ENCODE results near the gene SFXN3.

DNA sequence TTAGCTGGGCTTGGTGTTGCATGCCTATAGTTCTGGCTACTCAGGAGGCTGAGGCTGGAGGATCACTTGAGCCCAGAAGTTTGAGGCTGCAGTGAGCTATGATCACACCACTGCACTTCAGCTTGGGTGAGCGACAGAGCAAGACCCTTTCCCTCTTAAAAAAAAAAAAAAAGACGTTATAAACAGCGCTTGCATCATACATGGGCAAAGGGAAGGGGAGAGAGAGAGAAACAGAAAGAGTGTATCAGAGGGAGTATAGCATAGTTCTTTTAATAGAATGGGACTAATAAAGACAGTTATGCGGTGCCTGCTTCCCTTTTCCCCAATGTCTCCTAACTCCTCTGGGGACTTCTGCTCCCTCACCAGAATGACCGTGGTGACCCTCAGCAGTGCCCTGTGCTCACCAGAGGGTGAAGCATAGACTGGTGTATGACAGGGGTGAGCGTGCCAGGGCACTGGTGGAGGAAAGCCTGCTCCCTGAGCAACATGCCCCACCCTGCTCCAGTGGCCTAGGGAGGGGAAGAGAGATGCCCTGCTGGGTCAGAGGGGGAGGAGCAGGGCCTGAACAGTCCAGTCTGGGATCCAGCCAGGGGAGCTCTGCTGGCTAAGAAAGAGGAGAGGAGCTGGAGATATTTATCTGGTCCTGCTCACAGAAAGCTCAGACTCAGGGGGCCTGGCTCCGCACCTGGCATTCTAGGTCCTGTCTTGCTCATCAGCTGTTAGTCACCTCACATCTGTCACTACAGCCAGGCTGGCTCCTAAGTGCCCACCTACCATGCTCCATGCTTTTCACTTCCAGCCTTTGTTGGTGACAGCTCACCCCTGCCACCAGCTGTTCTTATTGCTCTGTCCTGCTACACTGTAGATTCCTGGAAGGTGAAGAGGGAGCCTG is 2.3 kb upstream of the SFXN3 start:
- TF ChIP-seq, protein P1, sequence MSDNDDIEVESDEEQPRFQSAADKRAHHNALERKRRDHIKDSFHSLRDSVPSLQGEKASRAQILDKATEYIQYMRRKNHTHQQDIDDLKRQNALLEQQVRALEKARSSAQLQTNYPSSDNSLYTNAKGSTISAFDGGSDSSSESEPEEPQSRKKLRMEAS (IDR thresholded peaks at IDR 0.05) = no peak
- TF ChIP-seq, protein P2, sequence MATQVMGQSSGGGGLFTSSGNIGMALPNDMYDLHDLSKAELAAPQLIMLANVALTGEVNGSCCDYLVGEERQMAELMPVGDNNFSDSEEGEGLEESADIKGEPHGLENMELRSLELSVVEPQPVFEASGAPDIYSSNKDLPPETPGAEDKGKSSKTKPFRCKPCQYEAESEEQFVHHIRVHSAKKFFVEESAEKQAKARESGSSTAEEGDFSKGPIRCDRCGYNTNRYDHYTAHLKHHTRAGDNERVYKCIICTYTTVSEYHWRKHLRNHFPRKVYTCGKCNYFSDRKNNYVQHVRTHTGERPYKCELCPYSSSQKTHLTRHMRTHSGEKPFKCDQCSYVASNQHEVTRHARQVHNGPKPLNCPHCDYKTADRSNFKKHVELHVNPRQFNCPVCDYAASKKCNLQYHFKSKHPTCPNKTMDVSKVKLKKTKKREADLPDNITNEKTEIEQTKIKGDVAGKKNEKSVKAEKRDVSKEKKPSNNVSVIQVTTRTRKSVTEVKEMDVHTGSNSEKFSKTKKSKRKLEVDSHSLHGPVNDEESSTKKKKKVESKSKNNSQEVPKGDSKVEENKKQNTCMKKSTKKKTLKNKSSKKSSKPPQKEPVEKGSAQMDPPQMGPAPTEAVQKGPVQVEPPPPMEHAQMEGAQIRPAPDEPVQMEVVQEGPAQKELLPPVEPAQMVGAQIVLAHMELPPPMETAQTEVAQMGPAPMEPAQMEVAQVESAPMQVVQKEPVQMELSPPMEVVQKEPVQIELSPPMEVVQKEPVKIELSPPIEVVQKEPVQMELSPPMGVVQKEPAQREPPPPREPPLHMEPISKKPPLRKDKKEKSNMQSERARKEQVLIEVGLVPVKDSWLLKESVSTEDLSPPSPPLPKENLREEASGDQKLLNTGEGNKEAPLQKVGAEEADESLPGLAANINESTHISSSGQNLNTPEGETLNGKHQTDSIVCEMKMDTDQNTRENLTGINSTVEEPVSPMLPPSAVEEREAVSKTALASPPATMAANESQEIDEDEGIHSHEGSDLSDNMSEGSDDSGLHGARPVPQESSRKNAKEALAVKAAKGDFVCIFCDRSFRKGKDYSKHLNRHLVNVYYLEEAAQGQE (IDR thresholded peaks at IDR 0.05; ENCODE audit: low read depth) = no peak
- no peak for TF ChIP-seq TAF1 (IDR thresholded peaks at IDR 0.05; ENCODE audit: low read depth)
- TF ChIP-seq EGR1 (IDR thresholded peaks at IDR 0.05) = no peak
- TF ChIP-seq TCF12 (IDR thresholded peaks at IDR 0.05; ENCODE audit: low read depth) = no peak
